KMS-11 (cell line): ENCODE data around the gene FYN.

ENCODE experiments used
- H2AFZ ChIP-seq: fragments of 200-600 bp; sonication (generic); 2 replicates; pipeline ENCODE4 v1.6.1; 2016; ENCODE audit warnings: antibody characterized with exemption, mixed run types, low read depth
- H3K27ac ChIP-seq: fragments of 200-600 bp; sonication (generic); 2 replicates; pipeline ENCODE4 v1.6.1; 2016; ENCODE audit warnings: mild to moderate bottlenecking, mixed run types
- H3K27me3 ChIP-seq: fragments of 200-600 bp; sonication (generic); 2 replicates; pipeline ENCODE4 v1.6.1; 2017; ENCODE audit warnings: mild to moderate bottlenecking, low read depth, mixed run types, moderate library complexity; ENCODE audit not compliant: insufficient read depth
- H3K36me3 ChIP-seq: fragments of 200-600 bp; sonication (generic); 2 replicates; pipeline ENCODE4 v1.6.1; 2017; ENCODE audit warnings: mild to moderate bottlenecking, mixed run types; ENCODE audit not compliant: insufficient read depth
- H3K4me1 ChIP-seq: fragments of 200-600 bp; sonication (generic); 2 replicates; pipeline ENCODE4 v1.6.1; 2016; ENCODE audit warnings: mild to moderate bottlenecking, low read depth, mixed run types; ENCODE audit not compliant: poor library complexity, severe bottlenecking
- H3K4me2 ChIP-seq: fragments of 200-600 bp; sonication (generic); 2 replicates; pipeline ENCODE4 v1.7.0; 2016; ENCODE audit warnings: mild to moderate bottlenecking, mixed run types
- H3K4me3 ChIP-seq: fragments of 200-600 bp; sonication (generic); IDR thresholded peaks from 2 replicates; pipeline ENCODE4 v1.6.1; 2017; ENCODE audit warnings: low read depth, low read length, mixed read lengths; ENCODE audit not compliant: insufficient read depth
- H3K79me2 ChIP-seq: fragments of 200-600 bp; sonication (generic); 2 replicates; pipeline ENCODE4 v1.6.1; 2016; ENCODE audit warnings: low read depth, mixed run types; ENCODE audit not compliant: insufficient read depth
- H3K9ac ChIP-seq: fragments of 200-600 bp; sonication (generic); 2 replicates; pipeline ENCODE4 v1.6.1; 2016; ENCODE audit warnings: mild to moderate bottlenecking, mixed run types
- H4K20me1 ChIP-seq: fragments of 200-600 bp; sonication (generic); 2 replicates; pipeline ENCODE4 v1.6.1; 2016; ENCODE audit warnings: mild to moderate bottlenecking, mixed run types; ENCODE audit not compliant: insufficient read depth
- CTCF ChIP-seq: fragments of 200-600 bp; sonication (generic); conservative IDR thresholded peaks from 2 replicates; pipeline ENCODE4 v1.6.1; 2017; ENCODE audit warnings: low read depth, mild to moderate bottlenecking, antibody characterized with exemption, low read length, moderate library complexity, mixed read lengths

Gene FYN

GRCh38 chr6:111746983-111747382 lies 126.3 kb downstream of the FYN start:
- Histone ChIP-seq H3K36me3 (no peaks in the 10 kb centered on the region), H3K79me2 (no peaks in the 10 kb centered on the region), H3K27ac (no peak overlapping the region), H4K20me1 (no peaks in the 10 kb centered on the region), H2AFZ (no peak overlapping the region), H3K4me2 (no peak overlapping the region), H3K4me3 (no peak overlapping the region), H3K27me3 (no peaks in the 10 kb centered on the region), H3K9ac (no peak overlapping the region), H3K4me1 (peaks cover 3% of the 10 kb centered on the region)
- TF ChIP-seq CTCF, result no peak

GRCh38 chr6:111745636-111746035 lies 127.6 kb downstream of the FYN start:
- no peaks in the 10 kb centered on the region for H3K79me2 ChIP-seq
- H3K4me1 ChIP-seq, result no peaks in the 10 kb centered on the region
- no peak overlapping the region for H3K27ac ChIP-seq
- no peak for TF ChIP-seq CTCF
- no peak overlapping the region for H2AFZ ChIP-seq
- no peak overlapping the region for H3K4me3 ChIP-seq
- no peak overlapping the region for H3K4me2 ChIP-seq
- no peak overlapping the region for H3K9ac ChIP-seq
- no peaks in the 10 kb centered on the region for H4K20me1 ChIP-seq
- no peaks in the 10 kb centered on the region for H3K36me3 ChIP-seq
- H3K27me3 ChIP-seq, result no peaks in the 10 kb centered on the region

DNA sequence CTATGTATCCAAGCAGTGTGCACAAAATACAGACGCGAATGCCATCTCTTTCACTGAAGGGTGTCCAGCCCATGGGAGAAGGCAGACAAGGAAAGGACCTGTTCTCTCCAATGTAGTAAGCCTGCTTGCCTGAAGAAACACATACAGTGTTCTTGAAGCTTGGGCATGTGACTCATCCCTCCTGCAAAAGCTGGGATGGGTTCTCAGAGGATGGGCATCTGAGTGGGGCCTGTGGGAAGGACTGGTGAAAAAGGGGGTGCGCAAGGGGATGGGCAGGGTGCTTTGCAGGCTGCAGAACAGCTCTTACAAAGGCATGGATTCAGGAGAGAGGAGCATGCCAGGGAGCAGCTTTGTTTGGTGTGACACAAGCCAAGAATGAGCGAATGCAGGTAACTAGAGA lies 128.1 kb downstream of the FYN start:
- no peak overlapping the region for H3K4me2 ChIP-seq
- no peaks in the 10 kb centered on the region for H3K79me2 ChIP-seq
- no peaks in the 10 kb centered on the region for H3K27me3 ChIP-seq
- no peak overlapping the region for H3K27ac ChIP-seq
- H4K20me1 ChIP-seq, result no peaks in the 10 kb centered on the region
- H3K36me3 ChIP-seq, result no peaks in the 10 kb centered on the region
- TF ChIP-seq CTCF, result no peak
- H3K9ac ChIP-seq, result no peak overlapping the region
- H2AFZ ChIP-seq, result no peak overlapping the region
- no peak overlapping the region for H3K4me3 ChIP-seq
- H3K4me1 ChIP-seq, result no peaks in the 10 kb centered on the region

DNA sequence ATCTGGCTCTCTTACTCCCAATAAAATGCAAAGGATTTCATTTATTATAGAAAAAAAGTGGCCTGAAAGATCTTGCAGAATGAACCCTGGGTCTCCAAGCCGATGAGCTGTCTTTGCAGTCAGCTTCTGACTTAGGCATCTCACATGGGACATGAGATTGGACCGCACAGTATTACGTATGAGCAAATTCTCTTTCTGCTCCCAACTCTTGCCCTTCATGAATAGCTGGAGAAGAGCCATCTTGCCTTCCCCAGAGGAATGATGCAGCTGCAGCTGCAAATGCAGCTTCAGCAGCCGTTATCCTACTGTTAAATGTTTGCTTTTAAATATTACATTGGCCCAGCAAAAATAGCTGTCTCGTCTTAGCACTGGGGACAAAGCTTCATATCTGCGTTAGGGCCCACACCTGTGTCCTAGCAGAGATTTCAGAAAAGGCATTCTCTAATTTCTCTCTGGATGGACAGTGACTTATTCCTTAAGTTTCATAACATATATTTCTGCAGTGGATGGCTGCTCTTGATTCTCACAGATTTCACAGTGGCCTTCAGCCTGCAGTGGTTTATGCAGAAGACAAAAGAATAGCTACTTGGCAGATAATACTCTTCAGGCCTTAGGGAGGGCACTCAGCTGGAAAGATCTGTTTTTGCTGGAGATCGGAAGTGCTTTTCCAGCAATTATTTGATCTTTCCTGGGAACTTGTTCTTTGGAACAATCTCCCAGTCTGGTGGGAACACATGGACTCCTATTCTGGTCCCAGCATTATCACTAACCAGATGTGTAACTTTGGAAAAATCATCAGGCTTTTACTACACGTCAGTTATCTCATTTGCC lies 129.2 kb downstream of the FYN start:
- no peak overlapping the region for H2AFZ ChIP-seq
- TF ChIP-seq CTCF, result no peak
- no peaks in the 10 kb centered on the region for H3K79me2 ChIP-seq
- no peak overlapping the region for H3K27ac ChIP-seq
- H3K4me1 ChIP-seq, result no peaks in the 10 kb centered on the region
- H3K9ac ChIP-seq, result no peak overlapping the region
- H4K20me1 ChIP-seq, result no peaks in the 10 kb centered on the region
- no peaks in the 10 kb centered on the region for H3K27me3 ChIP-seq
- H3K36me3 ChIP-seq, result no peaks in the 10 kb centered on the region
- H3K4me3 ChIP-seq, result no peak overlapping the region
- no peak overlapping the region for H3K4me2 ChIP-seq
